Ovary (tissue), 9 donors: ENCODE results near the gene MRPL50. TPM values are rescaled to one million over a fixed set of nuclear protein-coding genes. Genes with fewer than 3 reads are reported as not detected.

Experiments
- DNase-seq, 5 donors: peaks; one replicate each; pipeline ENCODE4 v3.0.0-alpha.2; 2019 to 2020
- H3K27ac ChIP-seq, 2 donors: fragments of 200-600 bp; one replicate each; pipeline versions ENCODE4 v1.5.1 to v1.8.0; 2019 to 2022
- H3K27me3 ChIP-seq: fragments of 200-600 bp; one replicate; pipeline ENCODE4 v1.8.0; 2022
- H3K36me3 ChIP-seq: fragments of 200-600 bp; sonication (generic); one replicate; pipeline ENCODE4 v1.5.1; 2019
- H3K4me1 ChIP-seq: one replicate; pipeline ENCODE4 v1.8.1; 2013; ENCODE audit warnings: mild to moderate bottlenecking, moderate library complexity; ENCODE audit not compliant: insufficient read depth
- H3K4me3 ChIP-seq: fragments of 200-600 bp; sonication (generic); one replicate; pipeline ENCODE4 v1.5.1; 2017
- H3K9me3 ChIP-seq, 2 donors: fragments of 200-600 bp in 1 of 2; sonication (generic) in 1 of 2; one replicate each; pipeline versions ENCODE4 v1.5.1 to v1.8.1; 2013 to 2019; ENCODE audit warnings: mild to moderate bottlenecking in 1 of 2, moderate library complexity in 1 of 2
- CTCF ChIP-seq, 3 donors: fragments of 450-650 bp in 2 of 3; fragments of 200-600 bp in 1 of 3; IDR thresholded peaks; one replicate each; pipeline versions ENCODE4 v1.5.1 to v1.8.0; 2016 to 2022; ENCODE audit warnings: antibody characterized with exemption in 3 of 3, mild to moderate bottlenecking in 1 of 3
- EP300 ChIP-seq: sonication (generic); formaldehyde crosslinking; IDR thresholded peaks from one replicate; pipeline ENCODE4 v1.6.1; 2017; ENCODE audit warnings: antibody characterized with exemption
- POLR2A ChIP-seq: fragments of 450-650 bp; IDR thresholded peaks from one replicate; pipeline ENCODE4 v1.6.1; 2017; ENCODE audit warnings: antibody characterized with exemption, mild to moderate bottlenecking, moderate library complexity
- intact Hi-C, 4 donors: fragments of 100-400 bp; cut with DNase I; formaldehyde crosslinking; loops; one replicate each; pipeline versions ENCODE4 v1.11.0 to v1.15.1; 2022 to 2023
- polyA plus RNA-seq, 2 donors: library from polyadenylated mRNA; stranded (reverse); fragments of 200-250 nt in 1 of 2; fragments of 350-450 nt in 1 of 2; fragmentation: Illumina TruSeq in 1 of 2; extraction: RNeasy Lipid Tissue Mini Kit (QIAGEN cat#74804) in 1 of 2; gene quantifications; one replicate each; pipeline ENCODE4 v1.2.3, GENCODE V29; 2013 to 2014
- total RNA-seq, 7 donors: library from RNA; depleted of rRNA in 2 of 7; stranded (reverse); fragments of >200 nt in 2 of 7; fragmentation: NEBNext Ultra II Directional in 3 of 7; extraction: Animal tissue kit (Norgen Biotek cat#: 25700) in 3 of 7; gene quantifications; one replicate each; pipeline versions ENCODE4 v1.1.0 to v1.2.4, GENCODE V29; 2016 to 2023
- donor health status: DM: no; HTN: no; CAD: no; lungs with moderate emphysema.
- donor health status: DM: no; HTN: no; CAD: no.
- donor health status: Bipolar disorder and iron deficiency.
- donor health status: DM: yes; HTN: yes; CAD: no.
- donor health status: DM: no; HTN: no; CAD: no.
- donor health status: DM: yes; HTN: yes; CAD: no.

The MRPL50 gene
- total and polyA plus RNA-seq, 9 donors, result 9.2 to 16.9 (median 14.2) TPM

GRCh38 chr9:101341958-101342357 lies 56.5 kb downstream of the MRPL50 start:
- intact Hi-C loops, result no loop called here
- H3K4me3 ChIP-seq, result no peak overlapping the region
- no peak for DNase-seq
- TF ChIP-seq EP300, result no peak
- no peak for TF ChIP-seq POLR2A
- TF ChIP-seq CTCF (IDR thresholded peaks at IDR 0.05), result no peak
- H3K27me3 ChIP-seq, result no peaks in the 10 kb centered on the region
- no peaks in the 10 kb centered on the region for H3K4me1 ChIP-seq
- no peaks in the 10 kb centered on the region for H3K9me3 ChIP-seq
- H3K36me3 ChIP-seq, result no peaks in the 10 kb centered on the region
- H3K27ac ChIP-seq, result no peak overlapping the region

Other genes starting within 250 kb of the MRPL50 start
- gene BAAT, start 13.6 kb downstream of the MRPL50 start, total RNA-seq, result under 1 TPM in 3 of 7 donors, not detected in 4; 0.10 to 0.31 (median 0.12) TPM
- gene BAAT, start 13.6 kb downstream of the MRPL50 start, polyA plus RNA-seq, result not detected
- gene ZNF189, start 233 bp upstream of the MRPL50 start, total RNA-seq, result 10 to 100 TPM; 14.9 to 30.5 (median 25.1) TPM
- 10 to 100 TPM; 11.3 to 25.4 TPM for gene ZNF189, start 233 bp upstream of the MRPL50 start, polyA plus RNA-seq
- gene ALDOB, start 37.2 kb upstream of the MRPL50 start, total RNA-seq, result 10 to 100 TPM in 1 of 7 donors, 1 to 10 TPM in 2, under 1 TPM in 2, not detected in 2; 0.37 to 14.7 (median 1.0) TPM
- under 1 TPM; 0.18 to 0.27 TPM for gene ALDOB, start 37.2 kb upstream of the MRPL50 start, polyA plus RNA-seq
- gene RNF20, start 135.2 kb upstream of the MRPL50 start, total RNA-seq, result 10 to 100 TPM; 12.8 to 39.1 (median 33.6) TPM
- 10 to 100 TPM; 16.3 to 45.8 TPM for gene RNF20, start 135.2 kb upstream of the MRPL50 start, polyA plus RNA-seq
- not detected for gene PPP3R2, start 196.4 kb upstream of the MRPL50 start, total RNA-seq
- gene PPP3R2, start 196.4 kb upstream of the MRPL50 start, polyA plus RNA-seq, result not detected